HEK293 (cell line): ENCODE measurements around the gene MBLAC1.
"Not testable (repeated sequence)": the region's sequence is repeated elsewhere in the genome, so short reads cannot be mapped to it uniquely, and the experiment has no call there.

ENCODE experiments used
- CTCF ChIA-PET: fragments of 350-600 bp; formaldehyde crosslinking; extraction: SDS; loops from one replicate; lab custom pipeline; 2021; ENCODE audit warnings: antibody characterized with exemption; lab: Yijun Ruan, JAX
- POLR2A ChIA-PET: fragments of 300-600 bp; formaldehyde crosslinking; extraction: SDS; loops from one replicate; lab custom pipeline; 2020; ENCODE audit warnings: antibody characterized with exemption, inconsistent platforms; lab: Yijun Ruan, JAX
- H3K27ac ChIP-seq: fragments of 200-500 bp; sonication (Bioruptor generic); 2 replicates; pipeline ENCODE4 v1.5.1; 2014; ENCODE audit warnings: low read depth, low read length, control low read depth, inconsistent platforms; ENCODE audit errors: extremely low read depth
- H3K36me3 ChIP-seq, 2 experiments: fragments of 200-500 bp in 1 of 2; sonication (Bioruptor generic) in 1 of 2; 1 replicate in 1 of 2; 2 replicates in 1 of 2; pipeline ENCODE4 v1.5.1; 2014 to 2017; ENCODE audit warnings: inconsistent platforms in 2 of 2, low read length in 2 of 2; ENCODE audit not compliant: control insufficient read depth in 2 of 2, insufficient read depth in 1 of 2
- H3K4me1 ChIP-seq: fragments of 200-500 bp; sonication (Bioruptor generic); 2 replicates; pipeline ENCODE4 v1.5.1; 2014; ENCODE audit warnings: mild to moderate bottlenecking, low read length, inconsistent platforms; ENCODE audit not compliant: control insufficient read depth, insufficient read depth
- H3K4me3 ChIP-seq: 2 replicates; pipeline ENCODE4 v1.5.1; 2011; ENCODE audit warnings: low read depth, mild to moderate bottlenecking, control low read depth, low read length, moderate library complexity
- H3K9me3 ChIP-seq: fragments of 200-500 bp; sonication (Bioruptor generic); 2 replicates; pipeline ENCODE4 v1.5.1; 2014; ENCODE audit warnings: low read depth, low read length, inconsistent platforms; ENCODE audit not compliant: control insufficient read depth, insufficient read depth
- KLF1 ChIP-seq: fragments of 450-650 bp; formaldehyde crosslinking; IDR thresholded peaks from 2 replicates; pipeline ENCODE4 v1.5.1; 2016; ENCODE audit warnings: missing biosample characterization, missing genetic modification characterization
- SP7 ChIP-seq: fragments of 450-650 bp; formaldehyde crosslinking; IDR thresholded peaks from 2 replicates; pipeline ENCODE4 v1.5.1; 2016; ENCODE audit warnings: missing biosample characterization, missing genetic modification characterization
- ZNF138 ChIP-seq: fragments of 450-650 bp; formaldehyde crosslinking; IDR thresholded peaks from 2 replicates; pipeline ENCODE4 v1.5.1; 2016; ENCODE audit warnings: missing biosample characterization, missing genetic modification characterization, borderline replicate concordance
- ZNF248 ChIP-seq: fragments of 450-650 bp; formaldehyde crosslinking; IDR thresholded peaks from 2 replicates; pipeline ENCODE4 v1.5.1; 2017; ENCODE audit warnings: missing biosample characterization, missing genetic modification characterization
- ZNF274 ChIP-seq, 2 experiments: fragments of 200-500 bp in 1 of 2; fragments of 450-650 bp in 1 of 2; sonication (Bioruptor generic) in 1 of 2; formaldehyde crosslinking in 1 of 2; IDR thresholded peaks; 2 replicates each; pipeline versions ENCODE4 v1.5.1 to v1.6.1; 2014 to 2016; ENCODE audit warnings: borderline replicate concordance in 1 of 2, inconsistent platforms in 1 of 2, low read length in 1 of 2, missing biosample characterization in 1 of 2, missing genetic modification characterization in 1 of 2
- ZNF391 ChIP-seq: fragments of 450-650 bp; formaldehyde crosslinking; IDR thresholded peaks from 2 replicates; pipeline ENCODE4 v1.5.1; 2016; ENCODE audit warnings: low read depth, missing biosample characterization, missing genetic modification characterization, borderline replicate concordance
- ZNF473 ChIP-seq: fragments of 450-650 bp; formaldehyde crosslinking; IDR thresholded peaks from 2 replicates; pipeline ENCODE4 v1.5.1; 2017; ENCODE audit warnings: missing biosample characterization, missing genetic modification characterization
- ZNF571 ChIP-seq: fragments of 450-650 bp; formaldehyde crosslinking; IDR thresholded peaks from 2 replicates; pipeline ENCODE4 v1.5.0; 2017; ENCODE audit warnings: missing biosample characterization, missing genetic modification characterization
- ZNF792 ChIP-seq: fragments of 450-650 bp; formaldehyde crosslinking; IDR thresholded peaks from 2 replicates; pipeline ENCODE4 v1.5.1; 2016; ENCODE audit warnings: missing biosample characterization, missing genetic modification characterization
- ZSCAN23 ChIP-seq: fragments of 450-650 bp; formaldehyde crosslinking; IDR thresholded peaks from 2 replicates; pipeline ENCODE4 v1.5.1; 2016; ENCODE audit warnings: missing biosample characterization, missing genetic modification characterization
- TF ChIP-seq, protein P1 (sequence below): fragments of 450-650 bp; formaldehyde crosslinking; IDR thresholded peaks from 2 replicates; pipeline ENCODE4 v1.5.1; 2016; ENCODE audit warnings: missing biosample characterization, missing genetic modification characterization, low read depth
- TF ChIP-seq, protein P2 (sequence below): fragments of 450-650 bp; formaldehyde crosslinking; IDR thresholded peaks from 2 replicates; pipeline ENCODE4 v1.5.1; 2016; ENCODE audit warnings: missing biosample characterization, missing genetic modification characterization
- TF ChIP-seq, protein P3 (sequence below): fragments of 450-650 bp; formaldehyde crosslinking; IDR thresholded peaks from 2 replicates; pipeline ENCODE4 v1.5.1; 2016; ENCODE audit warnings: missing biosample characterization, missing genetic modification characterization, borderline replicate concordance
- TF ChIP-seq, protein P4 (sequence below): fragments of 450-650 bp; IDR thresholded peaks from 2 replicates; pipeline ENCODE4 v1.5.1; 2018; ENCODE audit warnings: missing biosample characterization, mild to moderate bottlenecking, missing genetic modification characterization
- TF ChIP-seq, protein P5 (sequence below): fragments of 450-650 bp; formaldehyde crosslinking; IDR thresholded peaks from 2 replicates; pipeline ENCODE4 v1.5.1; 2016; ENCODE audit warnings: missing biosample characterization, missing genetic modification characterization

Gene MBLAC1

DNA sequence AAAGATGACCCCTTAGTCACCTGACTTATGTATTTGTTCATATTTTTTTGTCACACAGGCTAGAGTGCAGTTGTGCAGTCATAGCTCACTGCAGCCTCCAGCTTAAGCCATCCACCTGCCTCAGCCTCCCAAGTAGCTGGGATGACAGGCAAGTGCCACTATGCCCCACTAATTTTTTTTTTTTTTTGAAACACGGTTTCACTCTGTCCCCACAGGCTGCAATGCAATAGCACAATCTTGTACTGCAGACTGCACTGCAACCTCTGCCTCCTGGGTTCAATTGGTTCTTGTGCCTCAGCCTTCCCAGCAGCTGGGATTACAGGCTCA lies 1.8 kb downstream of the MBLAC1 start:
- Histone ChIP-seq H3K36me3 (peaks cover 0 to 5% of the 10 kb centered on the region in 2 experiments; a peak in 2 of 3 replicates), H3K4me3 (no peak overlapping the region), H3K4me1 (no peaks in the 10 kb centered on the region; the same call in 1 of the 2 replicates), H3K27ac (no peak overlapping the region), H3K9me3 (no peaks in the 10 kb centered on the region)
- TF ChIP-seq ZNF792 (tag by site-specific recombination) (no peak), ZNF391 (tag by site-specific recombination) (no peak), ZNF473 (tag by site-specific recombination) (no peak), ZNF571 (no peak), ZNF248 (no peak), ZNF274 (IDR thresholded peaks at IDR 0.05; ENCODE audit: low read length) (no peak), ZNF274 (tag by site-specific recombination; IDR thresholded peaks at IDR 0.05; ENCODE audit: borderline replicate concordance) (no peak), ZNF138 (tag by site-specific recombination) (no peak)
- TF ChIP-seq, protein P1, sequence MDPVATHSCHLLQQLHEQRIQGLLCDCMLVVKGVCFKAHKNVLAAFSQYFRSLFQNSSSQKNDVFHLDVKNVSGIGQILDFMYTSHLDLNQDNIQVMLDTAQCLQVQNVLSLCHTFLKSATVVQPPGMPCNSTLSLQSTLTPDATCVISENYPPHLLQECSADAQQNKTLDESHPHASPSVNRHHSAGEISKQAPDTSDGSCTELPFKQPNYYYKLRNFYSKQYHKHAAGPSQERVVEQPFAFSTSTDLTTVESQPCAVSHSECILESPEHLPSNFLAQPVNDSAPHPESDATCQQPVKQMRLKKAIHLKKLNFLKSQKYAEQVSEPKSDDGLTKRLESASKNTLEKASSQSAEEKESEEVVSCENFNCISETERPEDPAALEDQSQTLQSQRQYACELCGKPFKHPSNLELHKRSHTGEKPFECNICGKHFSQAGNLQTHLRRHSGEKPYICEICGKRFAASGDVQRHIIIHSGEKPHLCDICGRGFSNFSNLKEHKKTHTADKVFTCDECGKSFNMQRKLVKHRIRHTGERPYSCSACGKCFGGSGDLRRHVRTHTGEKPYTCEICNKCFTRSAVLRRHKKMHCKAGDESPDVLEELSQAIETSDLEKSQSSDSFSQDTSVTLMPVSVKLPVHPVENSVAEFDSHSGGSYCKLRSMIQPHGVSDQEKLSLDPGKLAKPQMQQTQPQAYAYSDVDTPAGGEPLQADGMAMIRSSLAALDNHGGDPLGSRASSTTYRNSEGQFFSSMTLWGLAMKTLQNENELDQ (tag by site-specific recombination): no peak
- TF ChIP-seq, protein P2, sequence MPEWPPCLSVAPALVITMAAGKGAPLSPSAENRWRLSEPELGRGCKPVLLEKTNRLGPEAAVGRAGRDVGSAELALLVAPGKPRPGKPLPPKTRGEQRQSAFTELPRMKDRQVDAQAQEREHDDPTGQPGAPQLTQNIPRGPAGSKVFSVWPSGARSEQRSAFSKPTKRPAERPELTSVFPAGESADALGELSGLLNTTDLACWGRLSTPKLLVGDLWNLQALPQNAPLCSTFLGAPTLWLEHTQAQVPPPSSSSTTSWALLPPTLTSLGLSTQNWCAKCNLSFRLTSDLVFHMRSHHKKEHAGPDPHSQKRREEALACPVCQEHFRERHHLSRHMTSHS (tag by site-specific recombination): no peak
- TF ChIP-seq, protein P3, sequence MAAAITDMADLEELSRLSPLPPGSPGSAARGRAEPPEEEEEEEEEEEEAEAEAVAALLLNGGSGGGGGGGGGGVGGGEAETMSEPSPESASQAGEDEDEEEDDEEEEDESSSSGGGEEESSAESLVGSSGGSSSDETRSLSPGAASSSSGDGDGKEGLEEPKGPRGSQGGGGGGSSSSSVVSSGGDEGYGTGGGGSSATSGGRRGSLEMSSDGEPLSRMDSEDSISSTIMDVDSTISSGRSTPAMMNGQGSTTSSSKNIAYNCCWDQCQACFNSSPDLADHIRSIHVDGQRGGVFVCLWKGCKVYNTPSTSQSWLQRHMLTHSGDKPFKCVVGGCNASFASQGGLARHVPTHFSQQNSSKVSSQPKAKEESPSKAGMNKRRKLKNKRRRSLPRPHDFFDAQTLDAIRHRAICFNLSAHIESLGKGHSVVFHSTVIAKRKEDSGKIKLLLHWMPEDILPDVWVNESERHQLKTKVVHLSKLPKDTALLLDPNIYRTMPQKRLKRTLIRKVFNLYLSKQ (tag by site-specific recombination): no peak
- TF ChIP-seq, protein P4, sequence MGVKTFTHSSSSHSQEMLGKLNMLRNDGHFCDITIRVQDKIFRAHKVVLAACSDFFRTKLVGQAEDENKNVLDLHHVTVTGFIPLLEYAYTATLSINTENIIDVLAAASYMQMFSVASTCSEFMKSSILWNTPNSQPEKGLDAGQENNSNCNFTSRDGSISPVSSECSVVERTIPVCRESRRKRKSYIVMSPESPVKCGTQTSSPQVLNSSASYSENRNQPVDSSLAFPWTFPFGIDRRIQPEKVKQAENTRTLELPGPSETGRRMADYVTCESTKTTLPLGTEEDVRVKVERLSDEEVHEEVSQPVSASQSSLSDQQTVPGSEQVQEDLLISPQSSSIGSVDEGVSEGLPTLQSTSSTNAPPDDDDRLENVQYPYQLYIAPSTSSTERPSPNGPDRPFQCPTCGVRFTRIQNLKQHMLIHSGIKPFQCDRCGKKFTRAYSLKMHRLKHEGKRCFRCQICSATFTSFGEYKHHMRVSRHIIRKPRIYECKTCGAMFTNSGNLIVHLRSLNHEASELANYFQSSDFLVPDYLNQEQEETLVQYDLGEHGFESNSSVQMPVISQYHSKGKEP (tag by site-specific recombination): no peak
- ChIA-PET POLR2A (interaction anchor here (0.5 to 3.7 kb wide), 2 partner anchors 27 to 705 kb away, joined by 3 to 31 read pairs; partner anchors contain the start of genes AP4M1 and MCM7), CTCF (interaction anchor here (0.5 to 8.7 kb wide), 16 partner anchors 12 to 659 kb away, joined by 3 to 119 read pairs (median 3); no protein-coding TSS in a partner anchor)

DNA sequence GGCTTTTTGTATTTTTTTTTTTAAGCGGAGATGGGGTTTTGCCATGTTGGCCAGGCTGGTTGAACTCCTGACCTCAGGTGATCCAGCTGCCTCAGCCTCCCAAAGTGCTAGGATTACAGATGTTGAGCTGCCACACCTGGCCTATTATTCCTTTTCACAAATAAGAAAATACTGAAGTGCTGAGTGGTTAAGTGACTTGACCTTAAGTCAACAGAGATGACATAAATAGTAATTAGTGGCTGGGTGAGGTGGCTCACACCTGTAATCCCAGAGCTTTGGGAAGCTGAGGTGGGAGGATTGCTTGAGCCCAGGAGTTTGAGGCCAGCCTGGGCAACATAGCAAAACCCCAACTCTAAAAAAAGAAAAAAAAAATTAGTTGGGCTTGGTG lies 3.4 kb downstream of the MBLAC1 start:
- CTCF ChIA-PET: interaction anchor here (0.6 to 8.7 kb wide), 22 partner anchors 9 to 290 kb away, joined by 3 to 119 read pairs (median 4); no protein-coding TSS in a partner anchor
- not testable (repeated sequence) for H3K36me3 ChIP-seq, H3K4me1 ChIP-seq, H3K4me3 ChIP-seq, H3K9me3 ChIP-seq, H3K27ac ChIP-seq
- TF ChIP-seq SP7 (tag by site-specific recombination): peak; percentile 83
- TF ChIP-seq, protein P5, sequence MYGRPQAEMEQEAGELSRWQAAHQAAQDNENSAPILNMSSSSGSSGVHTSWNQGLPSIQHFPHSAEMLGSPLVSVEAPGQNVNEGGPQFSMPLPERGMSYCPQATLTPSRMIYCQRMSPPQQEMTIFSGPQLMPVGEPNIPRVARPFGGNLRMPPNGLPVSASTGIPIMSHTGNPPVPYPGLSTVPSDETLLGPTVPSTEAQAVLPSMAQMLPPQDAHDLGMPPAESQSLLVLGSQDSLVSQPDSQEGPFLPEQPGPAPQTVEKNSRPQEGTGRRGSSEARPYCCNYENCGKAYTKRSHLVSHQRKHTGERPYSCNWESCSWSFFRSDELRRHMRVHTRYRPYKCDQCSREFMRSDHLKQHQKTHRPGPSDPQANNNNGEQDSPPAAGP: peak; percentile 46; the same call in 1 of the 2 replicates
- TF ChIP-seq KLF1 (tag by site-specific recombination): 0 out of 2 replicates have a peak, but pooled peaks have one; percentile 11
- 0 out of 2 replicates have a peak, but pooled peaks have one; percentile 20 for TF ChIP-seq ZSCAN23 (tag by site-specific recombination)
- POLR2A ChIA-PET: interaction anchor here (0.6 to 3.7 kb wide), 6 partner anchors 12 to 136 kb away, joined by 3 to 31 read pairs (median 4); partner anchors contain the start of genes AP4M1, LAMTOR4 and MCM7
